A673 (cell line): ENCODE results near the gene DSTN. TPM values are rescaled to one million over a fixed set of nuclear protein-coding genes. Genes with fewer than 3 reads are reported as not detected.

ENCODE experiments used
- BruUV-seq: library from RNA; stranded (reverse); fragments of 400-500 nt; replicated peaks from 2 replicates; lab custom pipeline; 2021; lab: Mats Ljungman, UMichigan
- CTCF ChIA-PET: fragments of 300-600 bp; sonication (Branson Sonifier 250); formaldehyde crosslinking; loops from one replicate; lab custom pipeline; 2022; ENCODE audit warnings: antibody characterized with exemption; lab: Charles Lee
- POLR2A ChIA-PET: fragments of 300-600 bp; sonication (Branson Sonifier 250); formaldehyde crosslinking; loops from one replicate; lab custom pipeline; 2022; ENCODE audit warnings: antibody characterized with exemption; ENCODE audit not compliant: low non-redundant PET; lab: Charles Lee
- DNase-seq: peaks from one replicate; pipeline ENCODE4 v3.0.0-alpha.2; 2015; ENCODE audit warnings: low spot score
- H3K27ac ChIP-seq: fragments of 200-600 bp; sonication (generic); 2 replicates; pipeline ENCODE4 v1.5.1; 2016; ENCODE audit warnings: mixed run types, low read depth, mild to moderate bottlenecking, mixed read lengths, antibody characterized with exemption, low read length; ENCODE audit not compliant: poor library complexity, severe bottlenecking
- H3K27me3 ChIP-seq: fragments of 200-600 bp; sonication (generic); replicated peaks from 2 replicates; pipeline ENCODE4 v1.6.1; 2017; ENCODE audit warnings: mixed run types, low read depth, mild to moderate bottlenecking, mixed read lengths, antibody characterized with exemption, low read length; ENCODE audit not compliant: insufficient read depth, poor library complexity
- H3K36me3 ChIP-seq: fragments of 200-600 bp; sonication (generic); 2 replicates; pipeline ENCODE4 v1.6.1; 2016; ENCODE audit warnings: mixed run types, mild to moderate bottlenecking, mixed read lengths, antibody characterized with exemption, low read length; ENCODE audit not compliant: insufficient read depth, poor library complexity, severe bottlenecking
- H3K4me1 ChIP-seq: fragments of 200-600 bp; sonication (generic); 2 replicates; pipeline ENCODE4 v1.6.1; 2017; ENCODE audit warnings: mixed run types, mild to moderate bottlenecking, mixed read lengths, antibody characterized with exemption, low read length; ENCODE audit not compliant: insufficient read depth, poor library complexity, severe bottlenecking
- H3K4me3 ChIP-seq: fragments of 200-600 bp; sonication (generic); 2 replicates; pipeline ENCODE4 v1.5.1; 2016; ENCODE audit warnings: low read depth, mixed run types, mild to moderate bottlenecking, mixed read lengths, low read length; ENCODE audit not compliant: poor library complexity, severe bottlenecking
- H3K9me3 ChIP-seq: fragments of 200-600 bp; sonication (generic); 2 replicates; pipeline ENCODE4 v1.6.1; 2016; ENCODE audit warnings: mixed run types, low read depth, mild to moderate bottlenecking, mixed read lengths, antibody characterized with exemption, low read length; ENCODE audit not compliant: poor library complexity, severe bottlenecking
- CTCF ChIP-seq: fragments of 300-800, 200-600 bp; sonication (generic); conservative IDR thresholded peaks from 2 replicates; pipeline ENCODE4 v1.5.1; 2017; ENCODE audit warnings: low read depth, mild to moderate bottlenecking, antibody characterized with exemption, low read length, moderate library complexity, mixed read lengths
- EZH2 ChIP-seq: fragments of 200-600 bp; sonication (generic); IDR thresholded peaks from 2 replicates; pipeline ENCODE4 v1.6.1; 2017; ENCODE audit warnings: borderline replicate concordance, low read depth, mild to moderate bottlenecking, mixed read lengths, antibody characterized with exemption, low read length; ENCODE audit not compliant: poor library complexity, severe bottlenecking
- intact Hi-C: fragments of 100-400 bp; cut with micrococcal nuclease; formaldehyde crosslinking; loops from one replicate; pipeline ENCODE4 v1.10.0; 2022; ENCODE audit not compliant: unreplicated experiment
- total RNA-seq: library from RNA; stranded (reverse); gene quantifications from 2 replicates; pipeline ENCODE4 v1.2.3, GENCODE V29; 2021

DSTN gene
- total RNA-seq, 1 experiment from 2014 or later: 159 TPM

- H3K27ac ChIP-seq: no peak overlapping the region
- intact Hi-C loops: no loop called here
- H3K4me3 ChIP-seq: no peak overlapping the region
- no peak for DNase-seq
- no peaks in the 10 kb centered on the region for H3K9me3 ChIP-seq
- TF ChIP-seq CTCF: no peak
- no peak for TF ChIP-seq EZH2
- H3K4me1 ChIP-seq: no peaks in the 10 kb centered on the region
- CTCF ChIA-PET: no interaction called here
- BruUV-seq: no TSS peak
- POLR2A ChIA-PET: no interaction called here
- no peaks in the 10 kb centered on the region for H3K27me3 ChIP-seq
- H3K36me3 ChIP-seq: no peaks in the 10 kb centered on the region
Observed at GRCh38 chr20:17583126-17583525, 13.3 kb downstream of the DSTN start.

DNA sequence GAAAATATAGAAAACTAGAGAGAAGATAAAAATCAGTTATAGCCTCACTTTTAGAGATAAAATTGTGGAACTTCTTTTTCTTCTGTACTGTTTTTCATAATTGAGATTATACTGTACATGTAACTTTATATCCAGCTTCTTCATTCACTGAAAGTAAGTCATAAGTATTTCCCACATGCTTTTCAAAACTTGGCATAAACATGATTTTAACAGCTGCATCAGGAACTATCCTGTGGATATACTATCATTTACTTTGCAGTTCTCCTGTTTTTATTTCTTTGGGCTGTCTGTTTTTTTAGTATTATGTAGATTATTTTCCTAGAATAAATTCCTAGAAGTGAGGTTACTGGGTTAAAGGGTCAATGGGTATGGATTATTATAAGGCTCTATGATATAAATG lies 14.8 kb downstream of the DSTN start:
- Histone ChIP-seq H3K9me3 (no peaks in the 10 kb centered on the region), H3K4me3 (no peak overlapping the region), H3K27me3 (no peaks in the 10 kb centered on the region), H3K36me3 (no peaks in the 10 kb centered on the region), H3K27ac (no peak overlapping the region), H3K4me1 (peaks cover 5% of the 10 kb centered on the region)
- TF ChIP-seq CTCF (no peak), EZH2 (no peak)
- intact Hi-C loops: no loop called here
- CTCF ChIA-PET: interaction anchor here (0.6 kb wide), 1 partner anchor 11 kb away, joined by 3 read pairs; no protein-coding TSS in a partner anchor
- no peak for DNase-seq
- POLR2A ChIA-PET: no interaction called here
- BruUV-seq: no TSS peak

DNA sequence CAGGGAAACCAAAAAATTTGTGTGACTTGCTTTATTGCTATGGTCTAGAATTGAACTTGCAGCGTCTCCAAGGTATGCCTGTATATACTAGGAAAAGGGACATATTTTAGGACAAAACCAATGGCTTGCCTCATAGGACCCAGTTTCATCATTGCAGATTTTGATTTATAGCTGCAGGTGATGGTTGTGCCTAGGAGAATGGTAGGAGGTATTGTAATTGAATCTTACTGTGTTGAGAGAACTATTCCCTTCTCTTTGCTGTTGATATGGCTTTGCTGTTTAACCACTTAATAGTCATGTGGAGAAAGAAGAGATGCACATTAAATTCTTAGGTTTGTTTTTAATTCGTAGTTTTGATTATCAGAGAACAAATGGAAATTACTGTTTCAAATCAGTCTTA lies 16.4 kb downstream of the DSTN start:
- TF ChIP-seq EZH2: no peak
- no peak for TF ChIP-seq CTCF
- peaks cover 12% of the 10 kb centered on the region for H3K4me1 ChIP-seq
- intact Hi-C loops: no loop called here
- H3K4me3 ChIP-seq: no peak overlapping the region
- no peak overlapping the region for H3K27ac ChIP-seq
- no peaks in the 10 kb centered on the region for H3K27me3 ChIP-seq
- no peak for DNase-seq
- POLR2A ChIA-PET: no interaction called here
- H3K9me3 ChIP-seq: no peaks in the 10 kb centered on the region
- CTCF ChIA-PET: no interaction called here
- H3K36me3 ChIP-seq: no peaks in the 10 kb centered on the region
- BruUV-seq: no TSS peak
